PC-9 (cell line): ENCODE data around the gene GPSM1.
"Not testable (repeated sequence)": the region's sequence is repeated elsewhere in the genome, so short reads cannot be mapped to it uniquely, and the experiment has no call there.

Experiments
- CTCF ChIP-seq: fragments of 200-600 bp; sonication (generic); conservative IDR thresholded peaks from 2 replicates; pipeline ENCODE4 v1.6.1; 2017; ENCODE audit warnings: mixed run types, antibody characterized with exemption, mild to moderate bottlenecking, moderate library complexity
- EZH2 ChIP-seq: fragments of 200-600 bp; sonication (generic); IDR thresholded peaks from 2 replicates; pipeline ENCODE4 v1.8.0; 2017; ENCODE audit warnings: antibody characterized with exemption, low read depth

DNA sequence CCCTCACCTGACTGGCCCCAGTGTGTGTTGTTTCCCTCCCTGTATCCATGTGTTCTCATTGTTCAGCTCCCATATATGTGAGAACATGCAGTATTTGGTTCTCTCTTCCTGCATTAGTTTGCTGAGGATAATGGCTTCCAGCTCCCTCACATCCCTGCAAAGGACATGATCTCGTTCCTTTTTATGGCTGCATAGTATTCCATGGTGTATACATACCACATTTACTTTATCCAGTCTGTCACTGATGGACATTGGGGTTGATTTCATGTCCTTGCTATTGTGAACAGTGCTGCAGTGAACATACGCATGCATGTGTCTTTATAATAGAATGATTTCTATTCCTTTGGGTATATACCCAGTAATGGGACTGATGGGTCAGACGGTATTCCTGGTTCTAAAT, 7.4 kb upstream of the GPSM1 start:
- not testable (repeated sequence) for TF ChIP-seq CTCF, EZH2
